Neural progenitor cell (in vitro differentiated cells): ENCODE results near the gene MMD2. TPM values are rescaled to one million over a fixed set of nuclear protein-coding genes. Genes with fewer than 3 reads are reported as not detected.
A peak's percentile ranks its signal among the peaks of the same experiment; 100 is the strongest.

Experiments
- DNase-seq: peaks from one replicate; pipeline ENCODE4 v3.0.0-alpha.2; 2016; ENCODE audit warnings: low spot score
- H2AFZ ChIP-seq: fragments of 200-600 bp; sonication (generic); replicated peaks from 2 replicates; pipeline ENCODE4 v1.6.1; 2016; ENCODE audit warnings: antibody characterized with exemption
- H3F3A ChIP-seq: fragments of 200-600 bp; sonication (generic); 2 replicates; pipeline ENCODE4 v1.6.1; 2016; ENCODE audit warnings: antibody characterized with exemption, low read depth
- H3K27ac ChIP-seq: fragments of 200-600 bp; sonication (generic); 2 replicates; pipeline ENCODE4 v1.5.1; 2016; ENCODE audit warnings: mild to moderate bottlenecking
- H3K27me3 ChIP-seq: fragments of 200-600 bp; sonication (generic); 2 replicates; pipeline ENCODE4 v1.6.1; 2016; ENCODE audit warnings: mild to moderate bottlenecking, moderate library complexity
- H3K36me3 ChIP-seq: fragments of 200-600 bp; sonication (generic); 2 replicates; pipeline ENCODE4 v1.5.1; 2016
- H3K4me1 ChIP-seq: fragments of 200-600 bp; sonication (generic); 2 replicates; pipeline ENCODE4 v1.6.1; 2016; ENCODE audit warnings: mixed run types
- H3K4me2 ChIP-seq: fragments of 200-600 bp; sonication (generic); 2 replicates; pipeline ENCODE4 v1.6.1; 2016
- H3K4me3 ChIP-seq: fragments of 200-600 bp; sonication (generic); 2 replicates; pipeline ENCODE4 v1.5.1; 2016
- H3K79me2 ChIP-seq: fragments of 200-600 bp; sonication (generic); 2 replicates; pipeline ENCODE4 v1.6.1; 2016; ENCODE audit warnings: low read depth
- H3K9ac ChIP-seq: fragments of 200-600 bp; sonication (generic); 2 replicates; pipeline ENCODE4 v1.6.1; 2016
- H3K9me3 ChIP-seq: fragments of 200-600 bp; sonication (generic); 2 replicates; pipeline ENCODE4 v1.5.1; 2016; ENCODE audit warnings: low read depth
- H4K20me1 ChIP-seq: fragments of 200-600 bp; sonication (generic); 2 replicates; pipeline ENCODE4 v1.6.1; 2016; ENCODE audit warnings: low read depth
- H3K27ac Mint-ChIP-seq: 3 replicates; pipeline ENCODE4 v1.8.0; 2021; ENCODE audit warnings: mixed read lengths
- H3K27me3 Mint-ChIP-seq: 2 replicates; pipeline ENCODE4 v1.8.0; 2022; ENCODE audit warnings: low read depth, mild to moderate bottlenecking, inconsistent platforms, moderate library complexity, mixed read lengths; ENCODE audit not compliant: insufficient read depth
- H3K36me3 Mint-ChIP-seq: 3 replicates; pipeline ENCODE4 v1.8.0; 2021; ENCODE audit warnings: mixed read lengths
- H3K4me1 Mint-ChIP-seq: 3 replicates; pipeline ENCODE4 v1.8.0; 2021; ENCODE audit warnings: mixed read lengths
- H3K4me3 Mint-ChIP-seq: 3 replicates; pipeline ENCODE4 v1.8.0; 2021; ENCODE audit warnings: mild to moderate bottlenecking, moderate library complexity, mixed read lengths
- H3K9me3 Mint-ChIP-seq: 3 replicates; pipeline ENCODE4 v1.8.0; 2020; ENCODE audit warnings: mixed read lengths
- EZH2 ChIP-seq: fragments of 200-600 bp; sonication (generic); IDR thresholded peaks from 2 replicates; pipeline ENCODE4 v1.6.1; 2017; ENCODE audit warnings: antibody characterized with exemption, mild to moderate bottlenecking, moderate library complexity
- EZH2phosphoT487 ChIP-seq: fragments of 200-600 bp; sonication (generic); IDR thresholded peaks from 2 replicates; pipeline ENCODE4 v1.6.1; 2017; ENCODE audit warnings: antibody characterized with exemption
- total RNA-seq: library from RNA; depleted of rRNA; stranded (reverse); fragments of >200 nt; gene quantifications from 2 replicates; pipeline ENCODE4 v1.2.3, GENCODE V29; 2015; ENCODE audit warnings: low replicate concordance
- TF ChIP-seq, protein P1 (sequence below): fragments of 200-600 bp; sonication (generic); IDR thresholded peaks from 2 replicates; pipeline ENCODE4 v1.5.1; 2017; ENCODE audit warnings: antibody characterized with exemption, mild to moderate bottlenecking

Gene MMD2
- total RNA-seq, 1 donor from 2014 or later = not detected

GRCh38 chr7:4965295-4966022 lies 6.5 kb upstream of the MMD2 start:
- H3F3A ChIP-seq = no peaks in the 10 kb centered on the region
- Mint-ChIP-seq H3K4me1 (no peaks in the 10 kb centered on the region), H3K4me3 (no peak overlapping the region), H3K27me3 (peaks cover 8% of the 10 kb centered on the region), H3K27ac (no peak overlapping the region), H3K9me3 (no peaks in the 10 kb centered on the region), H3K36me3 (no peaks in the 10 kb centered on the region)
- H3K4me2 ChIP-seq = no peak overlapping the region
- no peak overlapping the region for H2AFZ ChIP-seq
- H3K36me3 ChIP-seq = no peaks in the 10 kb centered on the region
- no peak for DNase-seq
- H3K9me3 ChIP-seq = no peaks in the 10 kb centered on the region
- H3K4me3 ChIP-seq = no peak overlapping the region
- H3K9ac ChIP-seq = no peak overlapping the region
- no peaks in the 10 kb centered on the region for H3K79me2 ChIP-seq
- no peak overlapping the region for H3K27ac ChIP-seq
- TF ChIP-seq, protein P1, sequence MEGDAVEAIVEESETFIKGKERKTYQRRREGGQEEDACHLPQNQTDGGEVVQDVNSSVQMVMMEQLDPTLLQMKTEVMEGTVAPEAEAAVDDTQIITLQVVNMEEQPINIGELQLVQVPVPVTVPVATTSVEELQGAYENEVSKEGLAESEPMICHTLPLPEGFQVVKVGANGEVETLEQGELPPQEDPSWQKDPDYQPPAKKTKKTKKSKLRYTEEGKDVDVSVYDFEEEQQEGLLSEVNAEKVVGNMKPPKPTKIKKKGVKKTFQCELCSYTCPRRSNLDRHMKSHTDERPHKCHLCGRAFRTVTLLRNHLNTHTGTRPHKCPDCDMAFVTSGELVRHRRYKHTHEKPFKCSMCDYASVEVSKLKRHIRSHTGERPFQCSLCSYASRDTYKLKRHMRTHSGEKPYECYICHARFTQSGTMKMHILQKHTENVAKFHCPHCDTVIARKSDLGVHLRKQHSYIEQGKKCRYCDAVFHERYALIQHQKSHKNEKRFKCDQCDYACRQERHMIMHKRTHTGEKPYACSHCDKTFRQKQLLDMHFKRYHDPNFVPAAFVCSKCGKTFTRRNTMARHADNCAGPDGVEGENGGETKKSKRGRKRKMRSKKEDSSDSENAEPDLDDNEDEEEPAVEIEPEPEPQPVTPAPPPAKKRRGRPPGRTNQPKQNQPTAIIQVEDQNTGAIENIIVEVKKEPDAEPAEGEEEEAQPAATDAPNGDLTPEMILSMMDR = no peak
- TF ChIP-seq EZH2 (no peak), EZH2phosphoT487 (no peak)
- H3K27me3 ChIP-seq = no peaks in the 10 kb centered on the region
- no peaks in the 10 kb centered on the region for H3K4me1 ChIP-seq
- no peaks in the 10 kb centered on the region for H4K20me1 ChIP-seq

DNA sequence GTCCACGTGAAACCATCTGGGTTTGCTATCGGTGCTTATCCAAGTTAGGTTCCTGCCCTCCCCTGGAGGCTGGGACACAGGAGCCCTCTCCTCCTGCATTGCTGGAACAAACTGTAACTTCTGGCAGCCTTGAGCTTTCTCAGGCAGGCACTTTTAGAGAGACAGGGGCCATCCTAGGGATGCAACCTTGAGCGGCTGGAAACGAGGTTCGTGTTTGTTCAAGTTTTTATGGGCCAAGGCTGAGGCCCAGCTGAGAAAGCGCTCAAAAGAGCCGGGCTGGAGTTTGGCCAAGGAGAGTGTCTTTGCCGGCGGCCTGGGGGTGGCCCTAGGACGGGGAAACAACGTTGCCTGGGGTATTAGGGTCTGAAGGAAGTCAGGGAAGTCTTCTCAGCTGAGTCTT lies 5.5 kb upstream of the MMD2 start:
- H3K36me3 ChIP-seq = no peaks in the 10 kb centered on the region
- Mint-ChIP-seq H3K27ac (no peak overlapping the region), H3K9me3 (no peaks in the 10 kb centered on the region), H3K36me3 (no peaks in the 10 kb centered on the region), H3K4me1 (no peaks in the 10 kb centered on the region), H3K4me3 (no peak overlapping the region), H3K27me3 (peaks cover 8% of the 10 kb centered on the region)
- no peak overlapping the region for H3K4me2 ChIP-seq
- no peaks in the 10 kb centered on the region for H3K4me1 ChIP-seq
- TF ChIP-seq EZH2 (no peak), EZH2phosphoT487 (no peak)
- TF ChIP-seq, protein P1 = no peak
- no peaks in the 10 kb centered on the region for H3K79me2 ChIP-seq
- H3K9me3 ChIP-seq = no peaks in the 10 kb centered on the region
- DNase-seq = no peak
- peaks cover 4% of the 10 kb centered on the region for H3K27me3 ChIP-seq
- no peak overlapping the region for H2AFZ ChIP-seq
- no peaks in the 10 kb centered on the region for H3F3A ChIP-seq
- H4K20me1 ChIP-seq = no peaks in the 10 kb centered on the region
- no peak overlapping the region for H3K4me3 ChIP-seq
- no peak overlapping the region for H3K9ac ChIP-seq
- no peak overlapping the region for H3K27ac ChIP-seq

DNA sequence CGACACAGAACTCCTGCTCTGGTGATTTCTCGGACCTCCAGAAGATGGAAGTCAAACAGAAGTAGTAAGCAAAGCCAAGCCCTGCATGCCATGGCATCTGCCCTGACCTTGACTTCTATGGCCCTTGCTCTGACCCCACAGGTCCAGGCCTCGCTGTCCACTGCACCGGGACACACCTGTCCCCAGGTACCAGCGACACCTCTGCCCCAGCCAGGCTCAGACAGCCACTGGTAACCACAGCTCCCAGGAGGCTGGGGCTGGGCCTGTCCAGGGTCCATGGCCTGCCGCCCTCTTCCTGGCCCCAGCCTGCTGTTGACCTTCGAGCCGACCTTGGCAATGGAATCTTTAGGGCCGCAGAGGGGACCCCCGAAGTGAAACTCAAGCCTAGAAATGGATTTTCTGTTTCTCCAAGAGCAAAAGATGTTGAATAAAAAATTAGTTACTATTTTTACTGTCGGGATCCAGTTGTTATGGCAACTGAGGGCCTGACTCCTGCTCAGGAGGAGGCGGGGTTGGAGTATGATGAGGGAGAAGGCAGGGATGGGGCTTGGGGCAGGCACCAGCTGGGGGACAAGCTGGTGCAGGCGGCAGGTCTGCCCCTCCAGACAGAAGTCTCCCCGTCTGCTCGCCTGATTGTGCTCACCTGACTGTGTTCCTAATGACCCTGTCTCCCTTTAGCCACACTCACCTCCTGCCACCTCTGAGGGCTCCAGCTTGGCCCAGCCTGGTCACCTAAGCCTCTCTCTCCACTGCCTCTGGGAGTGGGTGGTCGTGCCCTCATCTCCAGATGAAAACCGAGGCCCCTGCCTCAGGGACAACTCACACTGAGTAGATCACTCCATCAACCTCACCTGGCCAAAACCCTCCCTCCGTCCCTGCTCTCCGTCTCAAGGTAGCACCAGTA lies 4.1 kb upstream of the MMD2 start:
- H3K4me3 ChIP-seq = no peak overlapping the region
- H3K27me3 ChIP-seq = peaks cover 17% of the 10 kb centered on the region
- H3K4me1 ChIP-seq = no peaks in the 10 kb centered on the region
- peaks cover 13% of the 10 kb centered on the region for H3K27me3 Mint-ChIP-seq
- no peak for TF ChIP-seq EZH2
- TF ChIP-seq, protein P1 = no peak
- TF ChIP-seq EZH2phosphoT487 = no peak
- no peak overlapping the region for H2AFZ ChIP-seq
- H3K9me3 Mint-ChIP-seq = no peaks in the 10 kb centered on the region
- H3K79me2 ChIP-seq = no peaks in the 10 kb centered on the region
- no peaks in the 10 kb centered on the region for H3K36me3 ChIP-seq
- H3K9ac ChIP-seq = no peak overlapping the region
- peaks cover 7% of the 10 kb centered on the region for H3F3A ChIP-seq
- no peak overlapping the region for H3K4me2 ChIP-seq
- no peak overlapping the region for H3K27ac ChIP-seq
- no peaks in the 10 kb centered on the region for H3K36me3 Mint-ChIP-seq
- peaks cover 4% of the 10 kb centered on the region for H3K4me1 Mint-ChIP-seq
- no peaks in the 10 kb centered on the region for H4K20me1 ChIP-seq
- DNase-seq = no peak
- H3K27ac Mint-ChIP-seq = peak overlapping the region; percentile 60
- H3K9me3 ChIP-seq = no peaks in the 10 kb centered on the region
- no peak overlapping the region for H3K4me3 Mint-ChIP-seq
